A673 (cell line): ENCODE data around the gene TENT5C. TPM values are rescaled to one million over a fixed set of nuclear protein-coding genes. Genes with fewer than 3 reads are reported as not detected.

Source experiments
- BruUV-seq: library from RNA; stranded (reverse); fragments of 400-500 nt; replicated peaks from 2 replicates; lab custom pipeline; 2021; lab: Mats Ljungman, UMichigan
- CTCF ChIA-PET: fragments of 300-600 bp; sonication (Branson Sonifier 250); formaldehyde crosslinking; loops from one replicate; lab custom pipeline; 2022; ENCODE audit warnings: antibody characterized with exemption; lab: Charles Lee
- POLR2A ChIA-PET: fragments of 300-600 bp; sonication (Branson Sonifier 250); formaldehyde crosslinking; loops from one replicate; lab custom pipeline; 2022; ENCODE audit warnings: antibody characterized with exemption; ENCODE audit not compliant: low non-redundant PET; lab: Charles Lee
- DNase-seq: peaks from one replicate; pipeline ENCODE4 v3.0.0-alpha.2; 2015; ENCODE audit warnings: low spot score
- H3K27ac ChIP-seq: fragments of 200-600 bp; sonication (generic); 2 replicates; pipeline ENCODE4 v1.5.1; 2016; ENCODE audit warnings: mixed run types, low read depth, mild to moderate bottlenecking, mixed read lengths, antibody characterized with exemption, low read length; ENCODE audit not compliant: poor library complexity, severe bottlenecking
- H3K27me3 ChIP-seq: fragments of 200-600 bp; sonication (generic); replicated peaks from 2 replicates; pipeline ENCODE4 v1.6.1; 2017; ENCODE audit warnings: mixed run types, low read depth, mild to moderate bottlenecking, mixed read lengths, antibody characterized with exemption, low read length; ENCODE audit not compliant: insufficient read depth, poor library complexity
- H3K36me3 ChIP-seq: fragments of 200-600 bp; sonication (generic); 2 replicates; pipeline ENCODE4 v1.6.1; 2016; ENCODE audit warnings: mixed run types, mild to moderate bottlenecking, mixed read lengths, antibody characterized with exemption, low read length; ENCODE audit not compliant: insufficient read depth, poor library complexity, severe bottlenecking
- H3K4me1 ChIP-seq: fragments of 200-600 bp; sonication (generic); 2 replicates; pipeline ENCODE4 v1.6.1; 2017; ENCODE audit warnings: mixed run types, mild to moderate bottlenecking, mixed read lengths, antibody characterized with exemption, low read length; ENCODE audit not compliant: insufficient read depth, poor library complexity, severe bottlenecking
- H3K4me3 ChIP-seq: fragments of 200-600 bp; sonication (generic); 2 replicates; pipeline ENCODE4 v1.5.1; 2016; ENCODE audit warnings: low read depth, mixed run types, mild to moderate bottlenecking, mixed read lengths, low read length; ENCODE audit not compliant: poor library complexity, severe bottlenecking
- H3K9me3 ChIP-seq: fragments of 200-600 bp; sonication (generic); 2 replicates; pipeline ENCODE4 v1.6.1; 2016; ENCODE audit warnings: mixed run types, low read depth, mild to moderate bottlenecking, mixed read lengths, antibody characterized with exemption, low read length; ENCODE audit not compliant: poor library complexity, severe bottlenecking
- EZH2 ChIP-seq: fragments of 200-600 bp; sonication (generic); IDR thresholded peaks from 2 replicates; pipeline ENCODE4 v1.6.1; 2017; ENCODE audit warnings: borderline replicate concordance, low read depth, mild to moderate bottlenecking, mixed read lengths, antibody characterized with exemption, low read length; ENCODE audit not compliant: poor library complexity, severe bottlenecking
- intact Hi-C: fragments of 100-400 bp; cut with micrococcal nuclease; formaldehyde crosslinking; loops from one replicate; pipeline ENCODE4 v1.10.0; 2022; ENCODE audit not compliant: unreplicated experiment
- total RNA-seq: library from RNA; stranded (reverse); gene quantifications from 2 replicates; pipeline ENCODE4 v1.2.3, GENCODE V29; 2021
- TF ChIP-seq, protein P1 (sequence below): fragments of 300-800, 200-600 bp; sonication (generic); conservative IDR thresholded peaks from 2 replicates; pipeline ENCODE4 v1.5.1; 2017; ENCODE audit warnings: low read depth, mild to moderate bottlenecking, antibody characterized with exemption, low read length, moderate library complexity, mixed read lengths

The TENT5C gene
- total RNA-seq, 1 experiment from 2014 or later: 1.1 TPM

- ChIA-PET POLR2A (interaction anchor here (0.7 kb wide), 1 partner anchor 291 kb away, joined by 5 read pairs; no protein-coding TSS in a partner anchor), CTCF (no interaction called here)
- Histone ChIP-seq H3K4me3 (no peak overlapping the region), H3K27ac (no peak overlapping the region), H3K9me3 (no peaks in the 10 kb centered on the region), H3K36me3 (no peaks in the 10 kb centered on the region), H3K27me3 (no peaks in the 10 kb centered on the region), H3K4me1 (no peaks in the 10 kb centered on the region)
- TF ChIP-seq EZH2: no peak
- TF ChIP-seq, protein P1, sequence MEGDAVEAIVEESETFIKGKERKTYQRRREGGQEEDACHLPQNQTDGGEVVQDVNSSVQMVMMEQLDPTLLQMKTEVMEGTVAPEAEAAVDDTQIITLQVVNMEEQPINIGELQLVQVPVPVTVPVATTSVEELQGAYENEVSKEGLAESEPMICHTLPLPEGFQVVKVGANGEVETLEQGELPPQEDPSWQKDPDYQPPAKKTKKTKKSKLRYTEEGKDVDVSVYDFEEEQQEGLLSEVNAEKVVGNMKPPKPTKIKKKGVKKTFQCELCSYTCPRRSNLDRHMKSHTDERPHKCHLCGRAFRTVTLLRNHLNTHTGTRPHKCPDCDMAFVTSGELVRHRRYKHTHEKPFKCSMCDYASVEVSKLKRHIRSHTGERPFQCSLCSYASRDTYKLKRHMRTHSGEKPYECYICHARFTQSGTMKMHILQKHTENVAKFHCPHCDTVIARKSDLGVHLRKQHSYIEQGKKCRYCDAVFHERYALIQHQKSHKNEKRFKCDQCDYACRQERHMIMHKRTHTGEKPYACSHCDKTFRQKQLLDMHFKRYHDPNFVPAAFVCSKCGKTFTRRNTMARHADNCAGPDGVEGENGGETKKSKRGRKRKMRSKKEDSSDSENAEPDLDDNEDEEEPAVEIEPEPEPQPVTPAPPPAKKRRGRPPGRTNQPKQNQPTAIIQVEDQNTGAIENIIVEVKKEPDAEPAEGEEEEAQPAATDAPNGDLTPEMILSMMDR: no peak
- intact Hi-C loops: no loop called here
- DNase-seq: no peak
- no TSS peak for BruUV-seq
Measured at GRCh38 chr1:117562581-117563491, 43.0 kb upstream of the TENT5C start.

DNA sequence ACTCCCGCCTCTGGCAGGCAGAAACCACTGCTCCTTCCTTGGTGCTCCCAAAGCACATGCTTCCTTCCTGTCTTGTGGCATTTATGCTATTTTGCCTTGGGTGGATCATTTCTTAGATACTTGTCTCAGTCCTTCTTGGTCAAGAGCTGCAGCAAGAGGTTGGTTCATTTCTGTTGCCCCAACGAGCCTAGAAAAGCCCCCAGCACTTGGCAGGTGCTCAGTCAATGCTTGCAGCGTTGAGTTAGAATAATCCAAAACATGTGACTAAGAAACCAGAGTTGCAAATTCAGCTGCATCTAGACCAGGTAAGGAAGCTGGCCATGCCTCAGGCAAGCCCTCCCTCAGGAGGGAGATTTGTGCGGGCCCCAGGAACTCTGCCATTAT lies 42.4 kb upstream of the TENT5C start:
- Histone ChIP-seq H3K27me3 (no peaks in the 10 kb centered on the region), H3K27ac (no peak overlapping the region), H3K36me3 (no peaks in the 10 kb centered on the region), H3K4me3 (no peak overlapping the region), H3K4me1 (no peaks in the 10 kb centered on the region), H3K9me3 (no peaks in the 10 kb centered on the region)
- CTCF ChIA-PET: no interaction called here
- BruUV-seq: no TSS peak
- DNase-seq: no peak
- no peak for TF ChIP-seq EZH2
- TF ChIP-seq, protein P1: no peak
- intact Hi-C loops: no loop called here
- POLR2A ChIA-PET: no interaction called here

DNA sequence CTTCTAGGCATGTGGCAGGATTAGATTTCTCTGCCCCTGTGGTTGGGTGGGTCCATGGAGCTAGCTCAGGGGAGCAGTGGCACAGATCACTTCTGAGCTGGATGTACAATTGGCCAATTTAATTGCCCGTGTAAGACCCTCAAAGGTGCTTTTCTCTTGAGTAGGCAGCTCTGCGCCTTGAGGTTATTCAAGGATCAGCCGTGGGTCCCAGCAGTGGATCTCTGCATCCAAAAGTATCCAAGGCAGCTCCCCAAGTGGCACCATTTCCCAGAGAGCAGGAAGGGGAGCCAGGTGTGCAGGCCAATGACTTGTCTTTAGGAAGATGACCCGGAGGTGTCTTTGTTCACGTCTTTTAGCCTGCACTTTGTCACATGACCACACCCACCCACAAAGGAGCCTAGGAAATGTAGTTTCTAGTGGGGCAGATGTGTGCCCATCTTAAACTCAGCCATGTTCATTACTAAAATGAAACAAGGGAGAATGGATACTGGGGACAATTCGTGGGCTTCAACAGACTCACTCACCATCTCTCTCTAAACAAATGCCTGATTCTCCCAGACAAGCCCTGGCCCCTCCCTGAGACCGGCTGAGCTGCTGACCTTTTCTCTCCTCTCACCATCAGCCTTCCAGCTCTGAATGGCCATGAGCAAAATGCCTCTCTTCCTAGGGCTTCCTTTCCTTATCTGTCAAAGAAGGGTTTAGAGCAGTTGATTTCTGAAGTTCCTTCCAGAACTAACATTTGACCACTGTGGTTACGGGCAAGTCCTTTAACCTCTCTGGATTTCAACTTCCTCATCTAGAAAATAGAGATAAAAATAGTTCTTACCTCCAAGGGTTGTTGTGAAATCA lies 41.4 kb upstream of the TENT5C start:
- ChIA-PET CTCF (no interaction called here), POLR2A (no interaction called here)
- H3K9me3 ChIP-seq: no peaks in the 10 kb centered on the region
- DNase-seq: no peak
- intact Hi-C loops: no loop called here
- no peak overlapping the region for H3K27ac ChIP-seq
- no peaks in the 10 kb centered on the region for H3K27me3 ChIP-seq
- no peaks in the 10 kb centered on the region for H3K36me3 ChIP-seq
- TF ChIP-seq, protein P1: no peak
- no peak for TF ChIP-seq EZH2
- H3K4me1 ChIP-seq: no peaks in the 10 kb centered on the region
- BruUV-seq: no TSS peak
- H3K4me3 ChIP-seq: no peak overlapping the region
